NCI-H146 (cell line): Measurements from ENCODE around the gene NMD3.
A peak's percentile ranks its signal among the peaks of the same experiment; 100 is the strongest.
"Not testable (repeated sequence)": the region's sequence is repeated elsewhere in the genome, so short reads cannot be mapped to it uniquely, and the experiment has no call there.

Source experiments
- DNase-seq: peaks from one replicate; lab custom pipeline; 2025; lab: John Stamatoyannopoulos, UW

The NMD3 gene

GRCh38 chr3:161220850-161221753 lies at the start of gene NMD3:
Gene NMD3 (plus strand): TSS chr3:161221311. CDS start chr3:161222014, 703 bp downstream.
- DNase-seq: peak; percentile 99

- peak; percentile 32 for DNase-seq
Observed at GRCh38 chr3:161171639-161172552, 49.2 kb upstream of the NMD3 start.

GRCh38 chr3:161175506-161175905 lies 45.6 kb upstream of the NMD3 start:
- peak; percentile 85 for DNase-seq

GRCh38 chr3:161177991-161178390 lies 43.1 kb upstream of the NMD3 start:
- peak; percentile 95 for DNase-seq

- DNase-seq: not testable (repeated sequence)
Observed at GRCh38 chr3:161181371-161181770, 39.7 kb upstream of the NMD3 start.

GRCh38 chr3:161187046-161187445 lies 34.1 kb upstream of the NMD3 start:
- DNase-seq: no peak

- DNase-seq: no peak
Observed at GRCh38 chr3:161197855-161198850, 23.0 kb upstream of the NMD3 start.

GRCh38 chr3:161199926-161200325 lies 21.2 kb upstream of the NMD3 start:
- DNase-seq: no peak

- no peak for DNase-seq
Observed at GRCh38 chr3:161203485-161204098, 17.5 kb upstream of the NMD3 start.

- peak; percentile 45 for DNase-seq
Observed at GRCh38 chr3:161208931-161209330, 12.2 kb upstream of the NMD3 start.

GRCh38 chr3:161212171-161212771 lies 8.8 kb upstream of the NMD3 start:
- DNase-seq: peak; percentile 73

GRCh38 chr3:161212906-161213305 lies 8.2 kb upstream of the NMD3 start:
- no peak for DNase-seq

GRCh38 chr3:161213644-161214043 lies 7.5 kb upstream of the NMD3 start:
- DNase-seq: no peak

- DNase-seq: no peak
Observed at GRCh38 chr3:161215185-161215584, 5.9 kb upstream of the NMD3 start.

- no peak for DNase-seq
Observed at GRCh38 chr3:161217496-161217895, 3.6 kb upstream of the NMD3 start.

GRCh38 chr3:161219495-161219894 lies 1.6 kb upstream of the NMD3 start:
- no peak for DNase-seq

GRCh38 chr3:161221806-161222600 lies 892 bp downstream of the NMD3 start:
- DNase-seq: peak; percentile 56

GRCh38 chr3:161222662-161223061 lies 1.6 kb downstream of the NMD3 start:
- peak; percentile 17 for DNase-seq

- no peak for DNase-seq
Observed at GRCh38 chr3:161224786-161225185, 3.7 kb downstream of the NMD3 start.
